Measurements from ENCODE around the gene MACROH2A1.
A peak's percentile ranks its signal among the peaks of the same experiment; 100 is the strongest.

MACROH2A1 gene

GRCh38 chr5:135329066-135329912, 69.7 kb downstream of the MACROH2A1 start:
- no peak for DNase-seq

GRCh38 chr5:135328128-135328687, 70.8 kb downstream of the MACROH2A1 start:
- no peak for DNase-seq

- no peak for DNase-seq
These were observed 71.5 kb downstream of the MACROH2A1 start for GRCh38 chr5:135327429-135328127.

- DNase-seq, result no peak
These were observed 72.5 kb downstream of the MACROH2A1 start for GRCh38 chr5:135326296-135327254.

- peak in 1 of 2 experiments; percentile 6 for DNase-seq
These were observed 74.0 kb downstream of the MACROH2A1 start for GRCh38 chr5:135324897-135325650.

GRCh38 chr5:135324160-135324559, 74.9 kb downstream of the MACROH2A1 start:
- DNase-seq, result no peak

GRCh38 chr5:135323701-135324132, 75.3 kb downstream of the MACROH2A1 start:
- no peak for DNase-seq

GRCh38 chr5:135323227-135323626, 75.8 kb downstream of the MACROH2A1 start:
- DNase-seq, result no peak

GRCh38 chr5:135322744-135323143, 76.3 kb downstream of the MACROH2A1 start:
- no peak for DNase-seq

GRCh38 chr5:135322271-135322670, 76.8 kb downstream of the MACROH2A1 start:
- no peak for DNase-seq

- no peak for DNase-seq
These were observed 78.1 kb downstream of the MACROH2A1 start for GRCh38 chr5:135320718-135321484.

- no peak for DNase-seq
These were observed 79.0 kb downstream of the MACROH2A1 start for GRCh38 chr5:135319928-135320606.

- no peak for DNase-seq
These were observed 79.6 kb downstream of the MACROH2A1 start for GRCh38 chr5:135319458-135319857.

- no peak for DNase-seq
These were observed 80.1 kb downstream of the MACROH2A1 start for GRCh38 chr5:135318924-135319323.

- DNase-seq, result no peak
These were observed 81.0 kb downstream of the MACROH2A1 start for GRCh38 chr5:135318037-135318436.

GRCh38 chr5:135317286-135317685, 81.7 kb downstream of the MACROH2A1 start:
- no peak for DNase-seq

GRCh38 chr5:135315386-135315785, 83.6 kb downstream of the MACROH2A1 start:
- DNase-seq, result no peak

GRCh38 chr5:135313946-135314345, 85.1 kb downstream of the MACROH2A1 start:
- no peak for DNase-seq

- DNase-seq, result no peak
These were observed 85.6 kb downstream of the MACROH2A1 start for GRCh38 chr5:135313405-135313804.

GRCh38 chr5:135312255-135312935, 86.6 kb downstream of the MACROH2A1 start:
- DNase-seq, result no peak
